H1 (cell line): Measurements from ENCODE around the gene MRM3. TPM values are rescaled to one million over a fixed set of nuclear protein-coding genes. Genes with fewer than 3 reads are reported as not detected.

Experiments
- ATF2 ChIP-seq: IDR thresholded peaks from 2 replicates; pipeline ENCODE4 v1.6.1; 2012; ENCODE audit warnings: low read length, inconsistent platforms
- JUND ChIP-seq: IDR thresholded peaks from 2 replicates; pipeline ENCODE4 v1.6.1; 2011; ENCODE audit warnings: mild to moderate bottlenecking, improper control_type of control experiment, low read length
- KDM5A ChIP-seq: fragments of 200-600 bp; IDR thresholded peaks from 2 replicates; pipeline ENCODE4 v1.7.1; 2012; ENCODE audit warnings: mild to moderate bottlenecking, low read length, inconsistent platforms, mixed read lengths
- POU5F1 ChIP-seq: IDR thresholded peaks from 2 replicates; pipeline ENCODE4 v1.6.1; 2011; ENCODE audit warnings: low read depth, mild to moderate bottlenecking, low read length, moderate library complexity
- SP4 ChIP-seq: IDR thresholded peaks from 2 replicates; pipeline ENCODE4 v1.6.1; 2012; ENCODE audit warnings: low read length, inconsistent platforms
- TAF7 ChIP-seq: optimal IDR thresholded peaks from 2 replicates; pipeline ENCODE3; 2011; ENCODE audit warnings: low read depth, mild to moderate bottlenecking, inconsistent platforms, low read length, moderate library complexity, borderline replicate concordance
- TEAD4 ChIP-seq: IDR thresholded peaks from 2 replicates; pipeline ENCODE4 v1.6.1; 2012; ENCODE audit warnings: low read depth, low read length, inconsistent platforms, mixed read lengths
- polyA plus RNA-seq, 7 experiments: library from polyadenylated mRNA; depleted of rRNA in 3 of 7; stranded (reverse) in 5 of 7; unstranded in 2 of 7; fragments of >200 nt in 5 of 7; fragments of 200-250 nt in 2 of 7; gene quantifications; 1 replicate in 5 of 7; 2 replicates in 1 of 7; 4 replicates in 1 of 7; pipeline versions ENCODE4 v1.2.1 to v1.2.3, GENCODE V29; 2011 to 2013; ENCODE audit warnings: missing spikeins in 2 of 7, mixed read lengths in 2 of 7
- total RNA-seq: library from RNA; stranded (reverse); fragmentation: NEBNext Ultra II Directional; extraction: Animal tissue kit (Norgen Biotek cat#: 25700); gene quantifications from 2 replicates; pipeline ENCODE4 v1.2.1, GENCODE V29; 2021

The MRM3 gene
- total and polyA plus RNA-seq, 2 of the 8 experiments (the other 6 are each of a cell fraction or from before 2014, with no cell fraction given) = 10.1 to 20.8 TPM

- TF ChIP-seq ATF2 (no peak), POU5F1 (no peak), KDM5A (no peak), TAF7 (no peak), TEAD4 (no peak), JUND (no peak), SP4 (no peak)
- TF ChIP-seq, all 59 proteins: peak for 0
These were observed 41.7 kb upstream of the MRM3 start (continued) for GRCh38 chr17:740240-741017.
